Measurements from ENCODE around the gene CHURC1. TPM values are rescaled to one million over a fixed set of nuclear protein-coding genes. Genes with fewer than 3 reads are reported as not detected.

CHURC1 gene
- polyA plus RNA-seq, 6 donors from 2014 or later, result 101 to 151 (median 133) TPM

GRCh38 chr14:64958201-64958600 is 43.9 kb downstream of the CHURC1 start:
- no peaks in the 10 kb centered on the region for H3K27me3 Mint-ChIP-seq
- H3K9me3 Mint-ChIP-seq, result no peaks in the 10 kb centered on the region
- H3K4me1 Mint-ChIP-seq, result peaks cover 0 to 9% (median 3%) of the 10 kb centered on the region in 3 donors

GRCh38 chr14:64958743-64959142 is 44.5 kb downstream of the CHURC1 start:
- Mint-ChIP-seq H3K27me3 (no peaks in the 10 kb centered on the region), H3K27ac (peak overlapping the region in 1 of 6 donors; percentile 9), H3K9me3 (no peaks in the 10 kb centered on the region), H3K36me3 (no peaks in the 10 kb centered on the region), H3K4me3 (no peak overlapping the region), H3K4me1 (peaks cover 0 to 6% (median 0%) of the 10 kb centered on the region in 3 donors)
- DNase-seq, result no peak
- ATAC-seq (ENCODE audit: low read depth in 2 of 2), result no peak

More at GRCh38 chr14:64958201-64958600, 43.9 kb downstream of the CHURC1 start:
- no peak for DNase-seq
- H3K36me3 Mint-ChIP-seq, result no peaks in the 10 kb centered on the region
- H3K4me3 Mint-ChIP-seq, result no peak overlapping the region
- no peak for ATAC-seq (ENCODE audit: low read depth in 2 of 2)
- no peak overlapping the region for H3K27ac Mint-ChIP-seq

- no peak overlapping the region for H3K27ac Mint-ChIP-seq
These were observed 46.6 kb downstream of the CHURC1 start for GRCh38 chr14:64960762-64961276.

GRCh38 chr14:64963611-64964010 is 49.4 kb downstream of the CHURC1 start:
- H3K4me1 Mint-ChIP-seq, result peaks cover 0 to 6% (median 0%) of the 10 kb centered on the region in 3 donors
- ATAC-seq (ENCODE audit: low read depth in 2 of 2) (no peak), DNase-seq (no peak)
- H3K27me3 Mint-ChIP-seq, result no peaks in the 10 kb centered on the region
- no peaks in the 10 kb centered on the region for H3K36me3 Mint-ChIP-seq
- H3K9me3 Mint-ChIP-seq, result no peaks in the 10 kb centered on the region
- peak overlapping the region in 1 of 6 donors; percentile 75 for H3K27ac Mint-ChIP-seq
- no peak overlapping the region for H3K4me3 Mint-ChIP-seq

More at GRCh38 chr14:64960762-64961276, 46.6 kb downstream of the CHURC1 start:
- Mint-ChIP-seq H3K9me3 (no peaks in the 10 kb centered on the region), H3K4me1 (peaks cover 0 to 6% (median 0%) of the 10 kb centered on the region in 3 donors), H3K36me3 (no peaks in the 10 kb centered on the region), H3K4me3 (no peak overlapping the region), H3K27me3 (no peaks in the 10 kb centered on the region)
- no peak for ATAC-seq (ENCODE audit: low read depth in 2 of 2)
- no peak for DNase-seq

- ATAC-seq (ENCODE audit: low read depth in 2 of 2), result no peak
- Mint-ChIP-seq H3K9me3 (no peaks in the 10 kb centered on the region), H3K4me1 (peaks cover 0 to 3% (median 3%) of the 10 kb centered on the region in 3 donors), H3K36me3 (no peaks in the 10 kb centered on the region), H3K27ac (peak overlapping the region in 1 of 6 donors; percentile 45), H3K27me3 (peaks cover 0 to 7% (median 0%) of the 10 kb centered on the region in 3 donors), H3K4me3 (no peak overlapping the region)
- DNase-seq, result no peak
These were observed 51.2 kb downstream of the CHURC1 start for GRCh38 chr14:64965356-64966000.

GRCh38 chr14:64966976-64967375 is 52.7 kb downstream of the CHURC1 start:
- no peak for ATAC-seq (ENCODE audit: low read depth in 2 of 2)
- Mint-ChIP-seq H3K36me3 (no peaks in the 10 kb centered on the region), H3K4me3 (no peak overlapping the region), H3K27ac (no peak overlapping the region), H3K9me3 (no peaks in the 10 kb centered on the region), H3K4me1 (peaks cover 0 to 9% (median 3%) of the 10 kb centered on the region in 3 donors), H3K27me3 (peaks cover 0 to 9% (median 8%) of the 10 kb centered on the region in 3 donors)
- no peak for DNase-seq

- H3K4me3 Mint-ChIP-seq, result no peak overlapping the region
- ATAC-seq (ENCODE audit: low read depth in 2 of 2), result no peak
- H3K4me1 Mint-ChIP-seq, result peaks cover 0 to 13% (median 3%) of the 10 kb centered on the region in 3 donors
- no peak overlapping the region for H3K27ac Mint-ChIP-seq
- H3K36me3 Mint-ChIP-seq, result no peaks in the 10 kb centered on the region
- no peaks in the 10 kb centered on the region for H3K9me3 Mint-ChIP-seq
- DNase-seq, result no peak
- peaks cover 0 to 9% (median 8%) of the 10 kb centered on the region in 3 donors for H3K27me3 Mint-ChIP-seq
These were observed 53.9 kb downstream of the CHURC1 start for GRCh38 chr14:64968167-64968566.

GRCh38 chr14:64968651-64969050 is 54.4 kb downstream of the CHURC1 start:
- Mint-ChIP-seq H3K27me3 (peaks cover 0 to 9% (median 8%) of the 10 kb centered on the region in 3 donors), H3K9me3 (no peaks in the 10 kb centered on the region), H3K27ac (peak overlapping the region in 1 of 6 donors; percentile 56), H3K4me3 (no peak overlapping the region), H3K36me3 (no peaks in the 10 kb centered on the region), H3K4me1 (peaks cover 0 to 13% (median 3%) of the 10 kb centered on the region in 3 donors)
- ATAC-seq (ENCODE audit: low read depth in 2 of 2), result no peak
- DNase-seq, result no peak

- peaks cover 4 to 9% (median 8%) of the 10 kb centered on the region in 3 donors for H3K27me3 Mint-ChIP-seq
- peak overlapping the region in 5 of 8 donors; percentile 6 to 91 (median 42) for H3K4me3 Mint-ChIP-seq
- no peak for DNase-seq
- H3K9me3 Mint-ChIP-seq, result no peaks in the 10 kb centered on the region
- peaks cover 0 to 13% (median 3%) of the 10 kb centered on the region in 3 donors for H3K4me1 Mint-ChIP-seq
- H3K27ac Mint-ChIP-seq, result peak overlapping the region in 3 of 6 donors; percentile 44 to 74 (median 56)
- ATAC-seq (ENCODE audit: low read depth in 2 of 2), result no peak
- no peaks in the 10 kb centered on the region for H3K36me3 Mint-ChIP-seq
These were observed 55.8 kb downstream of the CHURC1 start for GRCh38 chr14:64970041-64970440.

GRCh38 chr14:64970776-64971477 is 56.7 kb downstream of the CHURC1 start:
- peaks cover 0 to 13% (median 3%) of the 10 kb centered on the region in 3 donors for H3K4me1 Mint-ChIP-seq
- H3K9me3 Mint-ChIP-seq, result no peaks in the 10 kb centered on the region
- ATAC-seq (ENCODE audit: low read depth in 2 of 2) (no peak), DNase-seq (no peak)
- no peaks in the 10 kb centered on the region for H3K36me3 Mint-ChIP-seq
- H3K27ac Mint-ChIP-seq, result peak overlapping the region in 2 of 6 donors; percentile 76
- peak overlapping the region; percentile 67 to 91 (median 80) for H3K4me3 Mint-ChIP-seq
- peaks cover 6 to 9% (median 8%) of the 10 kb centered on the region in 3 donors for H3K27me3 Mint-ChIP-seq

GRCh38 chr14:64971491-64971942 is 57.3 kb downstream of the CHURC1 start:
- no peak for DNase-seq
- Mint-ChIP-seq H3K4me3 (peak overlapping the region; percentile 67 to 91 (median 80)), H3K36me3 (no peaks in the 10 kb centered on the region), H3K9me3 (no peaks in the 10 kb centered on the region), H3K27ac (peak overlapping the region in 1 of 6 donors; percentile 76), H3K4me1 (peaks cover 0 to 13% (median 3%) of the 10 kb centered on the region in 3 donors), H3K27me3 (peaks cover 8 to 9% (median 9%) of the 10 kb centered on the region in 3 donors)
- ATAC-seq (ENCODE audit: low read depth in 2 of 2), result peak in 1 of 2 donors; percentile 11

- Mint-ChIP-seq H3K27ac (peak within 1 kb of the TSS in 5 of 6 donors; percentile 20 to 89 (median 76)), H3K9me3 (no peaks in the 10 kb centered on the region), H3K36me3 (no peaks in the 10 kb centered on the region), H3K27me3 (peaks cover 8 to 13% (median 9%) of the 10 kb centered on the region in 3 donors), H3K4me3 (peak within 1 kb of the TSS; percentile 82 to 92 (median 86)), H3K4me1 (peaks cover 0 to 13% (median 3%) of the 10 kb centered on the region in 3 donors)
- ATAC-seq (ENCODE audit: low read depth in 2 of 2), result peak; percentile 61 to 65
- peak; percentile 35 for DNase-seq
These were observed 57.9 kb downstream of the CHURC1 start, which contains the start of gene RAB15 for GRCh38 chr14:64971943-64972791. Gene RAB15, minus strand, starts transcription at chr14:64972336. Its CDS starts 260 bp downstream, at chr14:64972076.

Data from naive B cell (primary cell).